Fibroblast of peridontal ligament (primary cell): ENCODE data around the gene ISLR.

Experiments used
- DNase-seq: peaks from one replicate; pipeline ENCODE4 v3.0.0-alpha.2; 2010; ENCODE audit errors: extremely low read depth

The ISLR gene

DNA sequence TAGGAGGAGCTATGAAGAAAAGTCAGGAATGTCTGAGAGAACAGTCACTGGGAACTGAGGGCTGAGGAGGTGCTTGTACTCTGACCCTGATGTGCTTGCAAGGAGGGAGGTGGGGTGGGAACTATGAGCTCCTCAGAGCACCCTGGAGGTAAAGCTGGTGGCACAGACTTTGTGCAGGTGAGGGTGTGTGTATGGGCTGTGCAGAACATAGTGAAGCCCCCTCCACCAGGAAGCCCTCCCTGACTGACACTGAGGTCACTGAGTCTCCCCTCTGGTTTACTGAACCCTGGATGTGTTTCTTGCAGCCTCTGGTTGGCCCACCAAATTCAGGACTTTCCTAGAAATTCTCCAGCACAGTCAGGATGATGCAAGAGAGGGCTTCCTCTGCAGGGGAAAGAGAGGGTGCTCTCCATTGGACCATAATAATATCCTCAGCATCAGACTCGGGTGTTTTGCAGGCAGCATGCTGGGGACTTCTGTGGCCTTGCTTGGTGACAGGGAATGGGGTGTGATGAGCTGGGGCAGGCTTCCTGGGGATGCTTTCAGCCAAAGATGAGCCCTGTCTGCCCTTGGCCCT lies 1.5 kb upstream of the ISLR start:
- no peak for DNase-seq

DNA sequence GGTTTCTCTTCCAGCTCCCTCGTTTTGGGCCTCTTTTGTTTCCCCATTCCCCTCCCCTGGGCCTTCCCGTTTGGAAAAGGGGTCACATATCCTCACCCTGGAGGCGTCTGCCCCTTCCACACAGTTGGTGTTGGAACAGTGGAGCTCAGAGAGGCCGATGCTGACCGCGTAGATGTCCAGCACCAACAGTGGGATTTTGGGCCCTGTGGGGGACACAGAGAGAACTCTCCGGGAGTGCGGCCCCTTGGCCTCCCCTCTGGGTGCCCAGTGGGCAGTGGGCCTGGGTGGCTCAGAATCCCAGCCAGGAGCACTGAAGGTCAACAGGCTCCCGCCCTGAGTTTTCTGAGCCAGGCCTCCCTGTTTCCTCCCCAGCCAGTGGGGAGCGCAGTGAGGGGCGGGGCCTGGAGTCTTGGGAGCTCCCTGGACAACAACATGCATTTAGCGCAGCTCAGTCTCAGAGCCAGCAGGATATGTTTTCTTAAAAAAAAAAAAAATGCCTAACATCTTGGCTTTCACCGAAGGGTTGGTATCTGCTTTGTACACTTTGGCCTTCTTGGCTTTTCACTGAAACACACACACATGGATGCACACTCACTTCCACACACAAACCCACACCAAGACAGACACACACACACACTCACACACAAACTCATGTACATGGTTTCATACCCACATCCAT lies 670 bp upstream of the ISLR start:
- DNase-seq: peak; percentile 35

GRCh38 chr15:74174219-74174957 lies 878 bp downstream of the ISLR start:
- DNase-seq: peak; percentile 22

DNA sequence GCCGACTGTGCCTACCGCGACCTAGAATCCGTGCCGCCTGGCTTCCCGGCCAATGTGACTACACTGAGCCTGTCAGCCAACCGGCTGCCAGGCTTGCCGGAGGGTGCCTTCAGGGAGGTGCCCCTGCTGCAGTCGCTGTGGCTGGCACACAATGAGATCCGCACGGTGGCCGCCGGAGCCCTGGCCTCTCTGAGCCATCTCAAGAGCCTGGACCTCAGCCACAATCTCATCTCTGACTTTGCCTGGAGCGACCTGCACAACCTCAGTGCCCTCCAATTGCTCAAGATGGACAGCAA lies 1.4 kb downstream of the ISLR start:
- DNase-seq: no peak

DNA sequence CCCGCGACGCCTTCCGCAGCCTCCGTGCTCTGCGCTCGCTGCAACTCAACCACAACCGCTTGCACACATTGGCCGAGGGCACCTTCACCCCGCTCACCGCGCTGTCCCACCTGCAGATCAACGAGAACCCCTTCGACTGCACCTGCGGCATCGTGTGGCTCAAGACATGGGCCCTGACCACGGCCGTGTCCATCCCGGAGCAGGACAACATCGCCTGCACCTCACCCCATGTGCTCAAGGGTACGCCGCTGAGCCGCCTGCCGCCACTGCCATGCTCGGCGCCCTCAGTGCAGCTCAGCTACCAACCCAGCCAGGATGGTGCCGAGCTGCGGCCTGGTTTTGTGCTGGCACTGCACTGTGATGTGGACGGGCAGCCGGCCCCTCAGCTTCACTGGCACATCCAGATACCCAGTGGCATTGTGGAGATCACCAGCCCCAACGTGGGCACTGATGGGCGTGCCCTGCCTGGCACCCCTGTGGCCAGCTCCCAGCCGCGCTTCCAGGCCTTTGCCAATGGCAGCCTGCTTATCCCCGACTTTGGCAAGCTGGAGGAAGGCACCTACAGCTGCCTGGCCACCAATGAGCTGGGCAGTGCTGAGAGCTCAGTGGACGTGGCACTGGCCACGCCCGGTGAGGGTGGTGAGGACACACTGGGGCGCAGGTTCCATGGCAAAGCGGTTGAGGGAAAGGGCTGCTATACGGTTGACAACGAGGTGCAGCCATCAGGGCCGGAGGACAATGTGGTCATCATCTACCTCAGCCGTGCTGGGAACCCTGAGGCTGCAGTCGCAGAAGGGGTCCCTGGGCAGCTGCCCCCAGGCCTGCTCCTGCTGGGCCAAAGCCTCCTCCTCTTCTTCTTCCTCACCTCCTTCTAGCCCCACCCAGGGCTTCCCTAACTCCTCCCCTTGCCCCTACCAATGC lies 2.0 kb downstream of the ISLR start:
- no peak for DNase-seq

DNA sequence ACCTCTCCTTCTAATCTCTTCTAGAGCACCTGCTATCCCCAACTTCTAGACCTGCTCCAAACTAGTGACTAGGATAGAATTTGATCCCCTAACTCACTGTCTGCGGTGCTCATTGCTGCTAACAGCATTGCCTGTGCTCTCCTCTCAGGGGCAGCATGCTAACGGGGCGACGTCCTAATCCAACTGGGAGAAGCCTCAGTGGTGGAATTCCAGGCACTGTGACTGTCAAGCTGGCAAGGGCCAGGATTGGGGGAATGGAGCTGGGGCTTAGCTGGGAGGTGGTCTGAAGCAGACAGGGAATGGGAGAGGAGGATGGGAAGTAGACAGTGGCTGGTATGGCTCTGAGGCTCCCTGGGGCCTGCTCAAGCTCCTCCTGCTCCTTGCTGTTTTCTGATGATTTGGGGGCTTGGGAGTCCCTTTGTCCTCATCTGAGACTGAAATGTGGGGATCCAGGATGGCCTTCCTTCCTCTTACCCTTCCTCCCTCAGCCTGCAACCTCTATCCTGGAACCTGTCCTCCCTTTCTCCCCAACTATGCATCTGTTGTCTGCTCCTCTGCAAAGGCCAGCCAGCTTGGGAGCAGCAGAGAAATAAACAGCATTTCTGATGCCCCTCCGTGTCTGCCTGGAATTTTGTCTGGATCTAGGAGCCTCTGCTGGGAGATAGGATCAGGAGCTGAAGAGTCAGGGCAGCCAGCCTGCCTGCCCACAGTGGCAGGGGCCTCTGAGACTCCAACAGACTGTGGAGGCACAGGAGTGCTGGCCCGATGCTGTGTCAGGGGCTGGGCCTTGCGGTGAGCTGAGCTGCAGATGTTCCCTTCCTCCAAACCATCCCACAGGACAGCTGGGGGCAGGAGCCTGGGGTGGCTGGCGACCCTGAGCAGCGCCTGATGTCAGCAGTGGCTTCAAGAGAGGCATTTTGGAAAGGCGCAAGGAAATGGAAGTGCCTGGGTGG lies 3.0 kb downstream of the ISLR start:
- no peak for DNase-seq

GRCh38 chr15:74178326-74179100 lies 5.0 kb downstream of the ISLR start:
- no peak for DNase-seq

- peak; percentile 82 for DNase-seq
Measured at GRCh38 chr15:74179101-74179841, 5.8 kb downstream of the ISLR start.

DNA sequence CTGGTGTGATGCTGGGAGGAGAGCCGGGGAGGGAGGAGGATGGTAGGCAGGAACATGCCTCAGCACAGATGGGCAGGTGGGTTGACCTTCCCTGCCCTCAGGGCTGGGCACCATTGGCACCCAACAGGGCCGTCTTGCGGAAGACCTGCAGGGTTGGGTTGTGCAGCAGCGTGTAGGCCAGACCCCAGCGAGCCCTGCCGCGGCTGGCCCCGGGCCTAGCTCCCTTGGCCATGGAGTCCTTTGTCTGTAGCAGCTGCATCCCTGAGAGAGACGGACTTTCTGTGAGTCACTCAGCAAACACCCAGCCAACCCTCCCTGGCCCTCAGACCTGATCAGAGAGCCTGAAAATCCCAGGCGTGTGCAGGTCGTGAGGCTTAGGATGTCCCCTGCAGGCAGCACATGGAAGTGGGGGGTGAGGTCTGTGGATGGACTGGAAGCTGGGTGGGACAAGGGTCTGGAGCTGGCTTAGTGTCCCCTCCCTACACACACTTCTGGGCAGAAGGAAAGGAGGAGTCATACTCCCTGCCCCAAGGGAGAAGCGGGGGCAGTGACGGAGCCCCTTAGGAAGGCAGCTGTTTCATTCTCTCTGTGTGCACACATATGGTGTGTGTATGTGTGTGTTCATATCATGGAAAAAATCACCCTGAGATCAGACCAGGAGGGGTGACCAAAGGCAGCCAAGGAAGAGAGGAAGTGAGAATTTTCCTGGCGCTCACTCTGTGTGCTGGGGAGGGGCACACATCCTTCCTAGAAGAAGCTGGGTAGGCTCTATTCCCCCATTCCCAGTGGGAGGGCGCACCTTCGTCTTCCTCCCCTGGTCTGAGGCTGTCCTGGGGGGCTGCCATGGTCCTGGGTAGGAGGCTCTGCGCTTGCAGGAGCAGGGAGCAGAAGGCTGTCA lies 6.7 kb downstream of the ISLR start:
- peak; percentile 15 for DNase-seq

GRCh38 chr15:74180881-74181602 lies 7.5 kb downstream of the ISLR start:
- no peak for DNase-seq

DNA sequence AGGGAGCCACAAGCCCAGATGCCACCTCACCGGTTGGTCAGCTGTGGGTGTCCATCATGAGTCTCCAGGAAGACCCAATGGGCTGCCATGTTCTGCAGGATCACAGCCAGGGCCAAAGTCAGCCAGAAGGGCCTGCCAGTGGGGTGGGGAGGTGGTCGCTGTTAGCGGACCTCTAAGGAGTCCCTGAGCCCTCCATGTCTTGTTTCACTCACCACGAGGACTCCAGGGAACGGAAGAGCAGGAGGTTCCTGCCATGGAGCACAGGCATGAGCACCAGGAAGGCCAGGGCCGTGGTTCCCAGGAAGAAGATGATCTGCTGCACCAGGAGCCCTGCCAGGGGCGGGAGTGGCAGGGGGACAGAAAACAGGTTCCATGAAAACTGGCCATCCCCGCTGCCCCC lies 8.6 kb downstream of the ISLR start:
- DNase-seq: no peak

DNA sequence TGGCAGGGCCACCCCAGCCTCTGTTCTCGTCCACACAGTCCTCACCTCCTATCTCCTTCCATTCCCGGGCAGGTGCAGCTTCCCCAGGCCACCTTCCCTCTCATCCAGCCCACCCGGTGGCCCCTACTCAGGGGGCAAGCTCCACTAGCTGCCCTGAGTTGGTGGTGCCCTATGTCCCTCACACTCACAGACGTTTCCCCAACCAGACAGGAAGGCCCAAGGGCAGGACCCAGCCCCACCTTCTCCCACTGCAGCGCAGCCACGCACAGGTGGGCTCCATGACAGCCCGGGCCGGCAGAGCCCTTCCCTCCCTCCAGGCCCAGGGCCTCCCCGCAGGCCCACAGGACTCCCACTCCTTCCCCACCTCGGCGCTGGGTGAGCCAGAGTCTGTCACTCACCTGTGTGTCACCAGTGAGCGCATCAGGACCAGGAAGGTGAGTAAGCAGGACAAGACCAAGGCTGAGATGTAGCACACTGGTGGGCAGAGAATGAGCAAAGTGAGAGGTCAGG lies 11.1 kb downstream of the ISLR start:
- DNase-seq: no peak

DNA sequence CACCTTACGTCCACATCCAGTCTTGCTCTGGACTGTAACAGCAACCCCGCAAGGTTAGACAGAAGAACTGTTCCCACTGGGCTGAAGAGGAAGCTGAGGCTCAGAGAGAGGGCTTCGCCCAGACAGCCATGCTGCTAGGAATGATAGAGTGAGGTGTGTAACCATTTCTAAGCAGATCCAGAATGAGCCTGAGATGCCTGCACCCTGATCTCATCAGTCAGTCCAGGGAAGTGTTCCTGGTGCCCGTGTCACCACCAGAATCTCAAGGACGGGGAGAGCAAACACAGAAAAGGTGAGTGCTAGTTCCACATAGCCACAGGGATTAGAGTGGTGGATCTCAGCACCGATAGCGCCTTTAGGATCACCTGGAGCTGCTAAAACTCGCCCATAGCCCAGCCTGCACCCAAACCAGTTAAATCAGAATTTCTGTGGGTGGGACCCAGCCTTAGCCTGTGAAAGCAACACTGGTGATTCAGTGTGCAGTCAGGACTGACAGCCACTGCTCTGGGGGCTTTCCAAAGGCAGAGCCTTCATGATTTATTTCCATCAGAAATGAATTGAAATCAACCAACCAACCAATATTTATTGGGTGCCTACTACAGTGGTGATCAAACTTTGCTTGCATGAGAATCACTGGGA lies 12.3 kb downstream of the ISLR start:
- DNase-seq: no peak

GRCh38 chr15:74188216-74188615 lies 14.7 kb downstream of the ISLR start:
- no peak for DNase-seq

GRCh38 chr15:74191798-74192197 lies 18.3 kb downstream of the ISLR start:
- DNase-seq: no peak

GRCh38 chr15:74192751-74193150 lies 19.2 kb downstream of the ISLR start:
- DNase-seq: no peak

- DNase-seq: peak; percentile 59
Measured at GRCh38 chr15:74193299-74193718, 19.8 kb downstream of the ISLR start.
